Neural cell (in vitro differentiated cells): Measurements from ENCODE around the gene ZHX3.

Experiments used
- EP300 ChIP-seq: fragments of 450-650 bp; conservative IDR thresholded peaks from 2 replicates; pipeline ENCODE4 v1.6.1; 2014; ENCODE audit warnings: antibody characterized with exemption, mild to moderate bottlenecking, moderate library complexity; ENCODE audit not compliant: poor library complexity, severe bottlenecking
- EZH2 ChIP-seq: fragments of 200-600, 300-800 bp; shearing (Covaris generic), sonication (generic); IDR thresholded peaks from 2 replicates; pipeline ENCODE4 v1.6.1; 2014; ENCODE audit warnings: antibody characterized with exemption, low read length, borderline replicate concordance, mild to moderate bottlenecking; ENCODE audit not compliant: insufficient read depth, poor library complexity, severe bottlenecking
- POLR2AphosphoS5 ChIP-seq: IDR thresholded peaks from 2 replicates; pipeline ENCODE4 v1.6.1; 2012
- RAD21 ChIP-seq: fragments of 450-650 bp; conservative IDR thresholded peaks from 2 replicates; pipeline ENCODE4 v1.6.1; 2014; ENCODE audit warnings: antibody characterized with exemption, mild to moderate bottlenecking, moderate library complexity
- TAF1 ChIP-seq: IDR thresholded peaks from 2 replicates; pipeline ENCODE4 v1.6.1; 2012; ENCODE audit warnings: low read depth
- TF ChIP-seq, protein P1 (sequence below): fragments of 450-650 bp; IDR thresholded peaks from 2 replicates; pipeline ENCODE4 v1.5.1; 2014; ENCODE audit warnings: antibody characterized with exemption, mild to moderate bottlenecking, moderate library complexity; ENCODE audit not compliant: poor library complexity, severe bottlenecking

DNA sequence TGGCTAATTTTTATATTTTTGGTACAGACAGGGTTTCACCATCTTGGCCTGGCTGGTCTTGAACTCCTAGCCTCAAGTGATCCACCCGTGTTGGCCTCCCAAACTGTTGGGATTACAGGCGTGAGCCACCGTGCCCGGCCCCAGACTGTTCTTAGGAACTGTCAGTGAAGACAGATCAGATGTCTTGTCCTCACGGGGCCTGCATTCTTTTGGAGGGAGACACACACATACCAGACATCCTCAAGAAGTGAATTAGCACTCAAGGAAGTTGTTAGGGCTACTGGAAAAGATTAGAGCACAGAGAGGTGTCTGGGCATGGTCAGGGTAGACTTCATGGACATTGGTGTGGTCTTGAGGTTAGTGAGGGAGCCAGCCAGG lies 12.8 kb upstream of the ZHX3 start:
- TF ChIP-seq POLR2AphosphoS5: no peak
- TF ChIP-seq, protein P1, sequence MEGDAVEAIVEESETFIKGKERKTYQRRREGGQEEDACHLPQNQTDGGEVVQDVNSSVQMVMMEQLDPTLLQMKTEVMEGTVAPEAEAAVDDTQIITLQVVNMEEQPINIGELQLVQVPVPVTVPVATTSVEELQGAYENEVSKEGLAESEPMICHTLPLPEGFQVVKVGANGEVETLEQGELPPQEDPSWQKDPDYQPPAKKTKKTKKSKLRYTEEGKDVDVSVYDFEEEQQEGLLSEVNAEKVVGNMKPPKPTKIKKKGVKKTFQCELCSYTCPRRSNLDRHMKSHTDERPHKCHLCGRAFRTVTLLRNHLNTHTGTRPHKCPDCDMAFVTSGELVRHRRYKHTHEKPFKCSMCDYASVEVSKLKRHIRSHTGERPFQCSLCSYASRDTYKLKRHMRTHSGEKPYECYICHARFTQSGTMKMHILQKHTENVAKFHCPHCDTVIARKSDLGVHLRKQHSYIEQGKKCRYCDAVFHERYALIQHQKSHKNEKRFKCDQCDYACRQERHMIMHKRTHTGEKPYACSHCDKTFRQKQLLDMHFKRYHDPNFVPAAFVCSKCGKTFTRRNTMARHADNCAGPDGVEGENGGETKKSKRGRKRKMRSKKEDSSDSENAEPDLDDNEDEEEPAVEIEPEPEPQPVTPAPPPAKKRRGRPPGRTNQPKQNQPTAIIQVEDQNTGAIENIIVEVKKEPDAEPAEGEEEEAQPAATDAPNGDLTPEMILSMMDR: no peak
- TF ChIP-seq RAD21: no peak
- no peak for TF ChIP-seq EP300
- no peak for TF ChIP-seq EZH2
- no peak for TF ChIP-seq TAF1
